ENCODE measurements around the gene GMPR2.
A peak's percentile ranks its signal among the peaks of the same experiment; 100 is the strongest.

GMPR2 gene

DNA sequence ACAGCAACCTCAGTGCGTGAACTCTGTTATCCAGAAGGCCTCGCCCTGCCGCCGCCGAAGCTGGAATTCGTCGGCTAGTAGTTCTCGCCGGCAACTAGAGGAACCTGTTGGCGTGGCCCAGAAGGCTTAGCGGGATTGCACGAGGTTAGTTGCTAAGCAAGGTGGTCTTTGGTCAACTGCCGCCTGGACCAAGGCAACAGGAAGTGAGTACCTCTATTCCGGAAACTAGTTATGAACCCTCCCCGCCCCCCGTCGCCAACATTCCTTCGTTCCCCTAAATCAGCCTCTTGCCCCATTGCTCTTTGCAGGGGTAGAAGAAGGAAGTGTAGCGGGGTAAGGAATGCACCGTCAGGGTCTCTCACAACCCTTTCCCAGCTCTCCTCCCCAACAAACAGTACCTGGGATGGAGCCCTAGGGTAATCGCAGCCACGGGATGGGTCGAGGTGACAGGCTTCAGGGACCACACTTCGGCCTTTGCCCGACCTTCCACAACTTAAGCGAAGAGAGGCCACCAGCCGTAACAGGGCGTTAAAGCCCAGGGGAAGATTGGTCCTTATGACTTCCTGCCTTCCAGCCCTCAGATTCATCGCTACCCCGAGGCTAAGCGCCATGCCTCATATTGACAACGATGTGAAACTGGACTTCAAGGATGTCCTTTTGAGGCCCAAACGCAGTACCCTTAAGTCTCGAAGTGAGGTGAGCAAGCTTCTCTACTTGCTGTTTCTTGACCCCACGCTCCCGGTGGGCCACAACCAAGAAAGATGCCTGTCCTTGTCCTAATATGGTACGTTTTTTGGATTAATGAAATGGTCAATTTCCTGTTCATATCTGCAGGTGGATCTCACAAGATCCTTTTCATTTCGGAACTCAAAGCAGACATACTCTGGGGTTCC, at the start of gene GMPR2:
GMPR2 (plus strand) TSS at position 285 of the 893 bp plus-strand sequence; CDS start at position 610, 325 bp downstream.
- DNase-seq (ENCODE audit: low read depth in 2 of 2), result no peak

DNA sequence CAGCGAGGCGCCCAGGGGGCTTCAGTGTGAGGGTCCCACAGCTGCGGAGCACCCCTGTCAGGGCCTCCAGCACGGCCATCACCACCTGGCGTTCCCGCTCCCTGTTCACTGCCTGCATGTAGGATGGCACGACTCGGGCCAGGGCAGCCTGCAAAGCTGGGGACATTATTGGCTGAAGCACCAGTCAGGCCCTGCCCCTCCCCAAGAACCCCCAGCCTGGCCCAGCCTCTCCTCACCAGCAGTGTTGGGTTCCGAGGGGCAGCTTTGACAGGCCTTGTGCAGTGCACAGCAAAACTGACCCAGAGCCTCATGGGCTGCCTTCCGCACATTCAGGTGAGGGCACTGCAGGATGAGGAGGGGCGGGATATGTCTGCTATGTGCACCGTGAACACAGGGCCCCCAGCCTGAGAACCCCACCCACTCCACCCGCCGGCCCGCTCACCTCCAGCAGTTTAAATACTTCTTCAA, 49.7 kb upstream of the GMPR2 start:
- no peak for DNase-seq (ENCODE audit: low read depth in 2 of 2)

GRCh38 chr14:24184104-24184970, 48.4 kb upstream of the GMPR2 start:
- no peak for DNase-seq (ENCODE audit: low read depth in 2 of 2)

DNA sequence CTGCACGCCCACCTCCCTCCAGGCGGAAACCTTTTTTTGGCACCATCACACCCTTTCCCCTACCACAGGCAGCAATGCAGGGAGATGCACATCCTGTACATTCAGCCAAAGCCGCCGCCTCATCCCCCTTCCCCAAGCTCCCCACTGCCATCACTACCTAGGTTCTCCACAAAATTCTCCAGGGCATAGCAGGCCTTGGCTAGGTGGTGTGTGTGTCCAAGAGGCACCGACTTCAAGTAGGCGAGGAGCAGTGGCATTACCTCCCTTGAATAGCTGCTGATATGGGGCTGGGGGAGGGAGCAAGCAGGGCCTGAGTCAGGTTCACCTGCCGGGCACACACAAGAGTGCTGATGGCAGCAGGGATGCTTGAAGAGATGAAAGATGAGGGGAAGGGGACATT, 47.7 kb upstream of the GMPR2 start:
- no peak for DNase-seq (ENCODE audit: low read depth in 2 of 2)

- DNase-seq (ENCODE audit: low read depth in 2 of 2), result no peak
Measured at GRCh38 chr14:24185741-24186140, 47.0 kb upstream of the GMPR2 start.

DNA sequence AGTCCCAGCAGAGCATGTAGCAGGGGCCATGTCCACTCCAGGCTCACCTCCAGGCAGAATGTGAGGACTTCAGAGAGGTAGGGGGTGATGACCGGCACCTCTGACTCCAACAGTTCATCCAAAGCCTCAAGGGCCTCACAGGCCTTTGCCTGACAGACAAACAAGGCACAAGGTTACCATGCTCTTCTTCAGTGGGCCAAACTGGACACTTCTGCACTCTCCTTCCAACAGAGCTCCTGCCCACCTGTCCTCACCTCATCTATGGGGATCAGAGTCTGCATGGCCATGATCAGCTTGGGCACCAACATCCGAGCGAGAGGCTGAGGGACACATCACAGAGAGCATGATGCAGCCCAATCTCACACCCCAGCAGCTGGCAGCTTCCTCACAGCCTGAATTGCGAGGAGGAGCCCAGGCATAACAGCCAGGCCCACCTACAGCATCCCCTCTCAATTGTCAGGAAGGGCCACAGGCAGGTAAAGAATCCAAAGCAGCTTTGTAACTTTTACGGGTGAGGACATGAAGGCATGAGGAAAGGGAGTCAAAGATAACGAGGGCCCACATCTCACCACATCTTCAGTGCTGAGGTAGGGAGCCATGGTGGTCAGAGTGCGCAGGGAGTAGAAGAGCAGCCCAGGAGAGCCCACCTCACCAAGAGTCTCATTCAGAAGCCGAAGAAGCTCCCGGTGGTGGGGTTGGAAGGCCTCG, 45.7 kb upstream of the GMPR2 start:
- no peak for DNase-seq (ENCODE audit: low read depth in 2 of 2)

DNA sequence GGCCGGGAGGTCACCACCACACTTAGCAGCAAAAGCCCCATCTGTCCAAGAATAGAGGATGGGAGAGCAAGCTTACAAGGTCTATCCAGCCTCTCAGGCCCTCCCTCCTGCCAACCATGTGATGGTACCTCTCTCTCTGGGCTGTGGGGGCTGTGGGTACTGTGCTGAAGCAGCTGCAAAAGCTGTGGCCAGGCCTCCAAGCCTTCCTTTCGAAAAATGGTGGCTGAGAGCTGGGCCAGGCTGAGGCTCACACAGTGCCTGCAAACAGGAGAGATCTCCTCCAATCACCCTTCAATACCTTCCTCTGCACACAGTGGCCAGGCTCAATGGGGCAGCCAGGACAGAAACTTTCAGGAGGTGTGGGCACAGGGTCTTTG, 45.2 kb upstream of the GMPR2 start:
- no peak for DNase-seq (ENCODE audit: low read depth in 2 of 2)

GRCh38 chr14:24188251-24189058, 44.3 kb upstream of the GMPR2 start, which contains the start of gene IPO4:
Gene IPO4, minus strand, starts transcription at chr14:24188816. Its CDS starts 29 bp downstream, at chr14:24188787.
- DNase-seq (ENCODE audit: low read depth in 2 of 2), result peak; percentile 94 to 95

DNA sequence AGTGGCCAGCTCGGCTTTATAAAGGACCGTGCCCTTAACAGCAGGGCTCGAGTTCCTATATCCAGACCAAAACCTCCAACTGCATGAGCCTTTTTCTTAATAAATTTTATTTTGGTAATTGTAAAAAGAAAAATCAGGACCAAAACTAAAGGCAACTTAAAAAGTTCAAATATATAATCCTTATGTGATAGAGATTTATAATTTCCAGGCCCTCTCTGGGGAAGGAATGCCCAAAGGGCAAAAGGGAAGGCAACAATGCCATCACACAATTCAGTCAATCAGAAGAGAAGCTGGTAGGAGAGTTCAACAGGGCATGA, 43.7 kb upstream of the GMPR2 start:
- no peak for DNase-seq (ENCODE audit: low read depth in 2 of 2)

GRCh38 chr14:24189460-24189859, 43.3 kb upstream of the GMPR2 start:
- no peak for DNase-seq (ENCODE audit: low read depth in 2 of 2)

DNA sequence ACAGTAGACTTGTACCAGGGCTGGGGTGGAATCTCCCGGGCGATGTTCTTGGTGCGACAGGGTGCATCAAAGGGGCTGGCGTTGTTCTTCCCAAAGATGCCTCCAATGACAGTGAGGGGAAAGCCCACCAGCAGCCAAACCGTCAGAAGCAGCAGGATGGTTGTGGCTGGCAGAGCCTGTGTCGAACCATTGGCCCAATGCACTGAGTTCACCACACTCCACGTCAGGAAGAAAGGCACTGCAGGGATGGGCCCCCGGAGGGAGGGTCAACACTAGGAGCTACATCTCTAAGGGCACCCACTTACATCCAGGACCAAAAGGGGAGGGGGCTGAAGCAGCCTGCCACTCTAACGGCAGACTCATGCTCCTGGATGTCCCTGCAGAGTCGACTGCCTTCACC, 42.3 kb upstream of the GMPR2 start:
- DNase-seq (ENCODE audit: low read depth in 2 of 2), result no peak

- DNase-seq (ENCODE audit: low read depth in 2 of 2), result no peak
Measured at GRCh38 chr14:24192933-24193332, 39.8 kb upstream of the GMPR2 start.

GRCh38 chr14:24194186-24194872, 38.4 kb upstream of the GMPR2 start:
- no peak for DNase-seq (ENCODE audit: low read depth in 2 of 2)

DNA sequence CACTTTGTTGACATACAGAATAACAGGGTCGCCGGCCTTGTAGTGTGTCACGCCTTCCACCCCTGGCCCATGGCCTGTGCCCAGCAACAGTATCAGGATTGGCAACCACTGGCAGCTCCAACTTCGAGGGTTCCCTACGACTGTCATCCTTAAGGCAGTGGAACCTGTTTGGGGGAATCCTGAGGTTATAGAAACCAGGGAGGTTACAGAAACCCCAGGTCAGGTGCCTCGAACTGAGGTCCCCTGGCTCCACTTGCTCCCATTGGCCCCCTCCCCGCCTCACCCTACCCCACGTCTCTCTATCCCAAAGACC, 37.9 kb upstream of the GMPR2 start:
- DNase-seq (ENCODE audit: low read depth in 2 of 2), result no peak

GRCh38 chr14:24195186-24196070, 37.3 kb upstream of the GMPR2 start, which contains the start of gene TM9SF1:
Gene TM9SF1, minus strand, starts transcription at chr14:24195441. Its CDS starts 422 bp downstream, at chr14:24195019.
- DNase-seq (ENCODE audit: low read depth in 2 of 2), result peak; percentile 78 to 79

DNA sequence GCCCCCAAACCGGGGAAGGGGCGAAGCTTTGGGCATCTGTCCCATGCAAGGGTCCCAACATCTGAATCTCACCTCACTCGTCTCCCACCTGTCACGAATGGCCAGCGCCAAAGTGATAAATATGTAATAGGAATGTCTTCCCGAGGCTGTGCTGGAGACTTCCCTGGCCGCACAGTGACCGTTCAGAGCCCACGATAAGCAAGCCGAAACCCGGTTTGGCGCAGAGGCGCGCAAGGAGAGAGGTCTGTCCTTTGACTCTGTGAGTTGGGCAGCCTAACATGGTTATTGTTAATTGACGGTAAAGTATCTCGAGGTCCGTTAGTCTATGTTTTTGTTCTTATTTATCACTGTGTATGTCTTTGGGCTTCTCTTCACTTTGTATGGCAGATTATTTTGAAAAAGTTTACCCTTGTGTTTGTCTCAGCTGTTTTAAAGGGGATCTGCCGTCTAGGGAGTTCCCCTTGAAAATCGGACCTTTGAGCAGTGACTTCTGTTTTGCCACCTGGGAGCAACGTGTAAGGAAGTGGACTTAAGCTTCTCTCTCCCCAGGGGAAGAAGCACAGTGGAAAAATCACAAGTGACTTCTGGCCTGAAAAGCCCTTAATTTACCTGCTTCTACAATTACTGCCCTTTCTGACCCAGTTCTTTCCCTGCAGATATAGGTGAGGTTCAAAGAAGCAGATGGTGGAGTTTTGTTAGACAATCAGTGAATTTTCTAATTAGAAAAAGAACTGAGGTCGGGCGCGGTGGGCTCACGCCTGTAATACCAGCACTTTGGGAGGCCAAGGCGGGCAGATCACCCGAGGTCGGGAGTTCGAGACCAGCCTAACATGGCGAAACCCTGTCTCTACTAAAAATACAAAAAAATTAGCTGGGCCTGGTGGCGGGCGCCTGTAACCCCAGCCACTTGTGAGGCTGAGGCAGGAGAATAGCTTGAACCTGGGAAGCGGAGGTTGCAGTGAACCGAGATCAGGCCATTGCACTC, 36.4 kb upstream of the GMPR2 start:
- no peak for DNase-seq (ENCODE audit: low read depth in 2 of 2)

GRCh38 chr14:24197056-24197450, 35.7 kb upstream of the GMPR2 start:
- no peak for DNase-seq (ENCODE audit: low read depth in 2 of 2)

GRCh38 chr14:24198814-24199524, 33.8 kb upstream of the GMPR2 start:
- no peak for DNase-seq (ENCODE audit: low read depth in 2 of 2)
